Endothelial cell of umbilical vein (primary cell): ENCODE data around the gene SLITRK4. TPM values are rescaled to one million over a fixed set of nuclear protein-coding genes. Genes with fewer than 3 reads are reported as not detected.

Experiments used
- BruUV-seq: library from RNA; stranded (reverse); fragments of 400-500 nt; replicated peaks from 2 replicates; lab custom pipeline; 2021; lab: Mats Ljungman, UMichigan
- CTCF ChIA-PET: fragments of 300-600, 350-600 bp; sonication (Branson Sonifier 250); formaldehyde crosslinking; loops from one replicate; lab custom pipeline; 2021; ENCODE audit warnings: antibody characterized with exemption, inconsistent platforms; lab: Charles Lee
- POLR2A ChIA-PET: fragments of 300-600, 350-600 bp; sonication (Branson Sonifier 250); formaldehyde crosslinking; loops from one replicate; lab custom pipeline; 2021; ENCODE audit warnings: antibody characterized with exemption, inconsistent platforms; lab: Charles Lee
- DNase-seq: peaks from one replicate; pipeline ENCODE4 v3.0.0-alpha.2; 2011; ENCODE audit warnings: low read depth, low spot score
- FAIRE-seq: peaks from 2 replicates; lab custom pipeline; 2011; peaks lifted over from hg19 to GRCh38; lab: Jason Lieb, UNC
- H2AFZ ChIP-seq: 2 replicates; pipeline ENCODE4 v1.6.0; 2012; ENCODE audit warnings: low read depth, low read length, control low read depth, inconsistent platforms
- H3K27ac ChIP-seq: 2 replicates; pipeline ENCODE4 v1.5.1; 2011; ENCODE audit warnings: low read depth, mild to moderate bottlenecking, control low read depth, low read length, moderate library complexity; ENCODE audit not compliant: insufficient read depth
- H3K27me3 ChIP-seq, 2 experiments: 2 replicates each; pipeline versions ENCODE4 v1.6.0 to v1.6.1; 2011; ENCODE audit warnings: low read length in 2 of 2, mixed read lengths in 1 of 2; ENCODE audit not compliant: control insufficient read depth in 2 of 2, insufficient read depth in 2 of 2
- H3K36me3 ChIP-seq, 2 experiments: 2 replicates in 1 of 2; 3 replicates in 1 of 2; pipeline ENCODE4 v1.5.1; 2011; ENCODE audit warnings: low read length in 2 of 2, mild to moderate bottlenecking in 1 of 2, moderate library complexity in 1 of 2; ENCODE audit not compliant: control insufficient read depth in 2 of 2, insufficient read depth in 2 of 2; ENCODE audit errors: extremely low read depth in 1 of 2
- H3K4me1 ChIP-seq: 3 replicates; pipeline ENCODE4 v1.5.1; 2011; ENCODE audit warnings: mild to moderate bottlenecking, low read length; ENCODE audit not compliant: control insufficient read depth, insufficient read depth; ENCODE audit errors: extremely low read depth
- H3K4me2 ChIP-seq: 2 replicates; pipeline ENCODE4 v1.6.1; 2011; ENCODE audit warnings: low read length, control low read depth, mixed read lengths; ENCODE audit not compliant: insufficient read depth
- H3K4me3 ChIP-seq, 3 experiments: fragments of 200-600 bp in 1 of 3; sonication (generic), shearing (Covaris generic) in 1 of 3; replicated peaks in 1 of 3; 2 replicates each; pipeline ENCODE4 v1.5.1; 2011 to 2016; ENCODE audit warnings: control low read depth in 3 of 3, low read length in 3 of 3, mild to moderate bottlenecking in 2 of 3, inconsistent platforms in 1 of 3, low read depth in 1 of 3, moderate library complexity in 1 of 3; ENCODE audit not compliant: insufficient read depth in 1 of 3
- H3K79me2 ChIP-seq: 2 replicates; pipeline ENCODE4 v1.6.0; 2012; ENCODE audit warnings: low read length, inconsistent platforms; ENCODE audit not compliant: control insufficient read depth, insufficient read depth
- H3K9ac ChIP-seq: replicated peaks from 2 replicates; pipeline ENCODE3; 2011; ENCODE audit warnings: low read length, control low read depth; ENCODE audit not compliant: insufficient read depth; ENCODE audit errors: extremely low read depth
- H3K9me1 ChIP-seq: replicated peaks from 3 replicates; pipeline ENCODE4 v1.6.0; 2011; ENCODE audit warnings: mild to moderate bottlenecking, low read length; ENCODE audit not compliant: control insufficient read depth, insufficient read depth; ENCODE audit errors: extremely low read depth
- H3K9me3 ChIP-seq: replicated peaks from 2 replicates; pipeline ENCODE4 v1.5.1; 2012; ENCODE audit warnings: low read length, inconsistent platforms; ENCODE audit not compliant: control insufficient read depth, insufficient read depth
- H4K20me1 ChIP-seq: replicated peaks from 2 replicates; pipeline ENCODE3; 2011; ENCODE audit warnings: mild to moderate bottlenecking, low read length; ENCODE audit not compliant: control insufficient read depth, insufficient read depth; ENCODE audit errors: extremely low read depth
- EZH2 ChIP-seq: IDR thresholded peaks from 2 replicates; pipeline ENCODE4 v1.6.1; 2012; ENCODE audit warnings: borderline replicate concordance, low read depth, mild to moderate bottlenecking, moderate library complexity, low read length, inconsistent platforms; ENCODE audit not compliant: severe bottlenecking
- FOS ChIP-seq: IDR thresholded peaks from 2 replicates; pipeline ENCODE4 v1.6.1; 2011; ENCODE audit warnings: mild to moderate bottlenecking, low read length, moderate library complexity, borderline replicate concordance; ENCODE audit not compliant: insufficient read depth
- JUN ChIP-seq: IDR thresholded peaks from 2 replicates; pipeline ENCODE4 v1.6.1; 2011; ENCODE audit warnings: borderline replicate concordance, low read depth; ENCODE audit not compliant: insufficient read length, insufficient read depth
- MYC ChIP-seq: IDR thresholded peaks from one replicate; pipeline ENCODE4 v1.6.1; 2011; ENCODE audit warnings: mild to moderate bottlenecking, low read depth, low read length
- POLR2A ChIP-seq: IDR thresholded peaks from 2 replicates; pipeline ENCODE4 v1.6.1; 2012; ENCODE audit warnings: low read depth, mild to moderate bottlenecking, control low read depth, low read length
- dilution Hi-C: fragments of 300-500 bp; cut with MboI; formaldehyde crosslinking; loops from one replicate; pipeline ENCODE4 v1.15.0; 2019; ENCODE audit warnings: low sequenced_read_pairs; ENCODE audit not compliant: extremely low pct_ligation_motif_present
- intact Hi-C: fragments of 100-400 bp; cut with micrococcal nuclease; formaldehyde crosslinking; loops from one replicate; pipeline ENCODE4 v1.10.0; 2022
- polyA plus RNA-seq, 4 experiments: library from polyadenylated mRNA; depleted of rRNA in 3 of 4; stranded (reverse) in 3 of 4; unstranded in 1 of 4; fragments of >200 nt; gene quantifications; 2 replicates each; pipeline versions ENCODE4 v1.2.1 to v1.2.3, GENCODE V29; 2011 to 2012; ENCODE audit warnings: missing spikeins in 1 of 4
- total RNA-seq: library from RNA; stranded (reverse); gene quantifications from 2 replicates; pipeline ENCODE4 v1.2.3, GENCODE V29; 2021
- TF ChIP-seq, protein P1 (sequence below), 2 donors: IDR thresholded peaks; 1 replicate in 1 of 2; 2 replicates in 1 of 2; pipeline ENCODE4 v1.5.1; 2011; ENCODE audit warnings: low read length in 2 of 2, mild to moderate bottlenecking in 2 of 2, moderate library complexity in 2 of 2, control low read depth in 1 of 2, inconsistent platforms in 1 of 2, low read depth in 1 of 2; ENCODE audit not compliant: insufficient read depth in 1 of 2; ENCODE audit errors: extremely low read depth in 1 of 2
- TF ChIP-seq, protein P2 (sequence below): IDR thresholded peaks from 2 replicates; pipeline ENCODE4 v1.6.1; 2011; ENCODE audit not compliant: insufficient read depth, insufficient read length

Gene SLITRK4
- total and polyA plus RNA-seq, 2 donors (not counting 3 experiments of a cell fraction or from before 2014, with no cell fraction given), result 0.04 to 0.77 TPM

DNA sequence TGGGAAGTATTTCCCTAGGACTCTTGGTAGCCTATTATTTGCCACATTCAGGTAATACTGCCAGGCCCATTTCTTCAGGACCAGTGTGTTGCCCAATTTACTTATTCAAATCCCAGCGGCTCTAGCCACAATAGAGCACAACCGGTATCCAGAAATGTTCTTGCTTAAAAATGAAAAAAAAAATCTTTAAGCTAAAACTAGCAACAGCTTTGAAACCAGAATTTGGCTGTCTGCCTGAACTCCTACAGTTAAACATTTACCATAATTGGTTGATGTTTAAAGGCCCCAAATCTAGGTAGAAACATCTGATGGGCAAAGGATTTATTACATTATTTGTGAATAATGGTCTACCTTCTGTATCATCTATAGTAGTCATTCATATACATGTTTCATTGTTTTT is 930 bp upstream of the SLITRK4 start:
- Histone ChIP-seq H3K36me3 (no peaks in the 10 kb centered on the region), H3K27me3 (no peaks in the 10 kb centered on the region), H3K79me2 (no peaks in the 10 kb centered on the region), H3K4me3 (no peak overlapping the region), H3K9me3 (no peaks in the 10 kb centered on the region), H3K9me1 (no peaks in the 10 kb centered on the region), H2AFZ (no peak overlapping the region), H4K20me1 (no peaks in the 10 kb centered on the region), H3K9ac (no peak overlapping the region), H3K4me1 (no peaks in the 10 kb centered on the region), H3K27ac (no peak overlapping the region), H3K4me2 (no peak overlapping the region)
- TF ChIP-seq EZH2 (no peak), FOS (no peak), POLR2A (no peak), MYC (no peak), JUN (no peak)
- TF ChIP-seq, protein P1, sequence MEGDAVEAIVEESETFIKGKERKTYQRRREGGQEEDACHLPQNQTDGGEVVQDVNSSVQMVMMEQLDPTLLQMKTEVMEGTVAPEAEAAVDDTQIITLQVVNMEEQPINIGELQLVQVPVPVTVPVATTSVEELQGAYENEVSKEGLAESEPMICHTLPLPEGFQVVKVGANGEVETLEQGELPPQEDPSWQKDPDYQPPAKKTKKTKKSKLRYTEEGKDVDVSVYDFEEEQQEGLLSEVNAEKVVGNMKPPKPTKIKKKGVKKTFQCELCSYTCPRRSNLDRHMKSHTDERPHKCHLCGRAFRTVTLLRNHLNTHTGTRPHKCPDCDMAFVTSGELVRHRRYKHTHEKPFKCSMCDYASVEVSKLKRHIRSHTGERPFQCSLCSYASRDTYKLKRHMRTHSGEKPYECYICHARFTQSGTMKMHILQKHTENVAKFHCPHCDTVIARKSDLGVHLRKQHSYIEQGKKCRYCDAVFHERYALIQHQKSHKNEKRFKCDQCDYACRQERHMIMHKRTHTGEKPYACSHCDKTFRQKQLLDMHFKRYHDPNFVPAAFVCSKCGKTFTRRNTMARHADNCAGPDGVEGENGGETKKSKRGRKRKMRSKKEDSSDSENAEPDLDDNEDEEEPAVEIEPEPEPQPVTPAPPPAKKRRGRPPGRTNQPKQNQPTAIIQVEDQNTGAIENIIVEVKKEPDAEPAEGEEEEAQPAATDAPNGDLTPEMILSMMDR (IDR thresholded peaks at IDR 0.05; ENCODE audit: extremely low read depth in 1 of 2, insufficient read depth in 1 of 2, low read depth in 1 of 2, low read length in 2 of 2), result no peak
- TF ChIP-seq, protein P2, sequence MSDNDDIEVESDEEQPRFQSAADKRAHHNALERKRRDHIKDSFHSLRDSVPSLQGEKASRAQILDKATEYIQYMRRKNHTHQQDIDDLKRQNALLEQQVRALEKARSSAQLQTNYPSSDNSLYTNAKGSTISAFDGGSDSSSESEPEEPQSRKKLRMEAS, result no peak
- intact Hi-C loops (no loop called here), dilution Hi-C loops (no loop called here)
- FAIRE-seq (no peak), DNase-seq (no peak)
- POLR2A ChIA-PET, result no interaction called here
- BruUV-seq, result no TSS peak
- CTCF ChIA-PET, result no interaction called here
